ENCODE results near the gene NEK5.

NEK5 gene

GRCh38 chr13:52158629-52159158 is 29.8 kb upstream of the NEK5 start:
- DNase-seq (ENCODE audit: low read depth) = peak; percentile 42
- TF ChIP-seq CTCF (conservative IDR thresholded peaks at IDR 0.05; ENCODE audit: low read depth, low read length) = no peak

DNA sequence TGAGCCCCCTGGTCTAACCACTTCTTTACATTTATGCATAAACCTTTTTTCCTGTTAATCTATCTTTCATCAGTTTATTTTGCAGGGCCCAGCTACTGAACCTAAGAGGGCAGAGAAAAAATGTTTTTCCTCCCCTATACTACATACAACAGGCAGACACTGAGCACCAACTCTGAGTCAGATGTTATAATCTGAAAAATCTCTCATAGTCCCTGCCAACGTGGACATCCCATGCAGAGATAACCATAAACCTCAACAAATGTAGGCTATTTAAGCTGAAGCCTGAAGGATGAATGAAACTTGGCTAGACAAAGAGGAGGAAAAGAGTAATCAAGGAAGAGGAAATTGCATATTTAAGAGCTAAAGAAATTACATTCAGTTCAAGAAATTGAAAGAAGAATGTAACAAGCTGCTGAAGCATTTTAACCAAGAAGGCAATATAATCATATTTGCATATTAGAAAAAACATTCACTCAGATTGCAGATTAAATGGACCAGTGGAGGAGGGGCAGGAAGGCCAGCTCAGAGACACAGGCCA is 27.9 kb upstream of the NEK5 start:
- H3K4me3 ChIP-seq (ENCODE audit: low read depth, low read length) = no peak overlapping the region
- DNase-seq (ENCODE audit: low read depth) = peak; percentile 43
- TF ChIP-seq CTCF (conservative IDR thresholded peaks at IDR 0.05; ENCODE audit: low read depth, low read length) = no peak

More at GRCh38 chr13:52158629-52159158, 29.8 kb upstream of the NEK5 start:
- peak overlapping the region; percentile 83 for H3K4me3 ChIP-seq (ENCODE audit: low read depth, low read length)

DNA sequence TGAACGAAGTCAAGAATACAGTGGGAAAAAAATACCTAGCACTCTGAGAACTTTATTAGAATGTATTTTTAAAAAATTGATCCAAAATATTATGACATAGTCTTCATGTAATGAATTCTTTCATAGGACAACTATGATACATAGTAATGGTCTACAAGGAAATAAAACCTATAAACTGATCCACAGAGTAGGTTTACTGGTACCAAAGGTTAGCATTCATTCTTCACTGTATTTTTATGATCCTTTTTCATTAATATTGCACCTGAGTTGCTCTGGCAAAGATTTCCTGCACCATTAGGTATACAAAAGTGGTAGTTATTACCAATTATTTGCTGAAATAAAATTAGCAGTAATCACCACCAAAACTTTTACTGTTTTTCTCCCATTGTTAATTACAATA is 26.3 kb upstream of the NEK5 start:
- no peak for TF ChIP-seq CTCF (conservative IDR thresholded peaks at IDR 0.05; ENCODE audit: low read depth, low read length)
- no peak overlapping the region for H3K4me3 ChIP-seq (ENCODE audit: low read depth, low read length)
- DNase-seq (ENCODE audit: low read depth) = no peak

GRCh38 chr13:52147225-52147624 is 18.4 kb upstream of the NEK5 start:
- no peak overlapping the region for H3K4me3 ChIP-seq (ENCODE audit: low read depth, low read length)
- DNase-seq (ENCODE audit: low read depth) = no peak
- TF ChIP-seq CTCF (conservative IDR thresholded peaks at IDR 0.05; ENCODE audit: low read depth, low read length) = no peak

DNA sequence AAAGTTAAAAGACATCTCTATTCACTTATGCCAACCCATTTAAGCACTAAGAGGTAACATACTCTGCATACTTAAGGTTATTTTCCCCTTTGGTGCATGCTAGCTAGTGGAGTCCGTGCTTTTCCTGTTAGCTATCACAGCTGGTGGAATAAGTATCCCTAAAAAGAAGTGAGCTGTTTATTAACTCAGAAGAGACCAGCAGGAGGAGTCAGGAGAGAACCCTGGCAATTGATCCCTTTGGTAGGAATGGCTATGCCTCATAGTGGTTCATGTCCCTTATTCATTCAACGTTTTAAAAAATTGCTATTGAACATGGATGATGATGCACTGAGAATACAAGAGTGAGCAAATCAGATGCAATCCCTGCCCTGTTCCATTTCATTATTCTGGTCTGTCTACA is 12.4 kb upstream of the NEK5 start:
- peak; percentile 18 for DNase-seq (ENCODE audit: low read depth)
- TF ChIP-seq CTCF (conservative IDR thresholded peaks at IDR 0.05; ENCODE audit: low read depth, low read length) = peak; percentile 29
- H3K4me3 ChIP-seq (ENCODE audit: low read depth, low read length) = no peak overlapping the region

DNA sequence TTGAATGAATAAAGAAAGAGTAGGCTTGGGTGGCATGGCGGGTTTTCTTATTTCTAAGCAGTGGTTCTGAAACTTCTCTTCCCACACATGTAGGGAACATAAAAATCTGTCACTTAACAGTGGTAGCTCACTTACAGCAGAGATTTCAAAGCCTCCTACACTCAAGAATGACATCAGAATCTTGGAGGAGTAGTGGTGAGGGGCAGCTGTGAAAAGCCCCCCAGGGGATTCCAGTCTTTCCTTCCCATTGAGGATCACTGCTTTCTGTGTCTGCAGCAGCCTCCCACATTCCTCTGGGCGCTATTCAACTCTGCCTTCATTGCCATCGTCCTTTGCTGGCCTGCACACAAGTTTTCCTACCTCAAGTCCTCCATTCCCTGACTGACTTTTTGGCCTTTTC is 8.6 kb upstream of the NEK5 start:
- DNase-seq (ENCODE audit: low read depth) = no peak
- TF ChIP-seq CTCF (conservative IDR thresholded peaks at IDR 0.05; ENCODE audit: low read depth, low read length) = no peak
- H3K4me3 ChIP-seq (ENCODE audit: low read depth, low read length) = no peak overlapping the region

DNA sequence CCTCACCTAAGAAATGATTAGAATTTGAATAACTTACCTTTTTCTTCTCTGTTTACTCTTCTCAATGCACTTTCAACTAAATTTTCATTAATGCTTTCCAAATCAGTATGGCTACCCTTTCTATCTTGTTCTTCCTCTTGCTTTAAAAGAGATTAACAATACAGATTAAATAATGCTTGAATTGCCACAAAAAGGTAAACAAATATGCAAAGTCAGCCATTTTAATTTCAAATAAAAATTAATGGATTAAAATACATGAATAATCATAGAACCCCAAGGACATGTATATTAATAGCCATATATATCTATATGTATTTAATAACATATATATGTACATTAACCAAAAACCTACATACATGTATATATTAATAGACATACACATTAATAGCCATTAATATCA is 7.9 kb upstream of the NEK5 start:
- H3K4me3 ChIP-seq (ENCODE audit: low read depth, low read length) = no peak overlapping the region
- DNase-seq (ENCODE audit: low read depth) = no peak
- no peak for TF ChIP-seq CTCF (conservative IDR thresholded peaks at IDR 0.05; ENCODE audit: low read depth, low read length)

Measured in choroid plexus epithelial cell (primary cell).